Ishikawa (cell line): Measurements from ENCODE around the gene TIAM2.

Experiments used
- EP300 ChIP-seq: IDR thresholded peaks from 2 replicates; pipeline ENCODE4 v1.6.1; 2012; ENCODE audit warnings: borderline replicate concordance
- RAD21 ChIP-seq: IDR thresholded peaks from 2 replicates; pipeline ENCODE4 v1.6.1; 2012; ENCODE audit warnings: low read depth

DNA sequence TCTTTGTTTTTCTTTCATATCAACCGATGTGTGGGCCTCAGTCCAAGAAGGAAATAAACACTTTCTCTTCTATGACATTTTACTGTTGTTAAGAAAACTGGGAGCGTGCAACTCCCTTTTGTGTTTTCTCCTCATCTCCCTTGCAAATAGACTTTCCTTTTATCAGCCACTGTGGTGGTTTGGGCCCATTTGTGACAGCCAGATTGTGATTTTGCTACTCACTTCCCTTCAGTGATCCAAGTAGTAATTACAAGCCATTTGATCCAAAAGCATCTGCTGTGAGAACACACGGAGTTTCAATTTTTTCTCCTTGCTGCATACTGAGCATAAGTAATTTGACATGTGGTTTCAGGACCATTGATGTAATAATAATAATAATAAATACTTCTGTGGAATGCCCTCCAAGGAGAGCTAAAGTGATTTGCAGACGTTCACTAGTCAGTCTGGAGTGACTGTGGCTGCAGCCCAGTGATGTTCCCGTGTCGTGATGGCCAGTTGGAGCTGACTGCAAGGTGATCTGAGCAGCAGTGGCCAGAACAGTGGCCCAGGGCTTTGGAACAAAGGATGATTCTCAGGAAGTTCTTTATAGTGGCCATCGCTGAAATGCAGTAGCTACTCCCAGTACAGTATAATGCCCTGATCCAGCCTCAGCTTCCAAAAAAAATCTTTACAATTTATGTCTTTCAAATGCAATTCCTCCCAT lies 176.8 kb downstream of the TIAM2 start:
- no peak for TF ChIP-seq EP300
- TF ChIP-seq RAD21 = no peak
